Thyroid gland (tissue), 4 donors: ENCODE data around the gene DOCK9. TPM values are rescaled to one million over a fixed set of nuclear protein-coding genes. Genes with fewer than 3 reads are reported as not detected.

Source experiments
- DNase-seq, 2 donors: peaks; one replicate each; pipeline ENCODE4 v3.0.0-alpha.2; 2019
- H3K27ac ChIP-seq, 3 donors: fragments of 200-600 bp; sonication (generic); 1 replicate in 2 of 3; 2 replicates in 1 of 3; pipeline ENCODE4 v1.5.1; 2016 to 2019; ENCODE audit warnings: mild to moderate bottlenecking in 1 of 3, moderate library complexity in 1 of 3
- H3K27me3 ChIP-seq: fragments of 200-600 bp; sonication (generic); one replicate; pipeline ENCODE4 v1.5.1; 2019
- H3K36me3 ChIP-seq, 2 donors: fragments of 200-600 bp; sonication (generic); one replicate each; pipeline ENCODE4 v1.5.1; 2016 to 2019
- H3K4me1 ChIP-seq, 2 donors: fragments of 200-600 bp; sonication (generic); one replicate each; pipeline ENCODE4 v1.5.1; 2017 to 2019
- H3K4me3 ChIP-seq, 3 donors: fragments of 200-600 bp; sonication (generic); replicated peaks in 1 of 3; 1 replicate in 2 of 3; 2 replicates in 1 of 3; pipeline ENCODE4 v1.5.1; 2016; ENCODE audit warnings: mild to moderate bottlenecking in 1 of 3
- H3K9me3 ChIP-seq: fragments of 200-600 bp; sonication (generic); one replicate; pipeline ENCODE4 v1.5.1; 2017
- POLR2A ChIP-seq, 2 donors: fragments of 450-650 bp; IDR thresholded peaks; one replicate each; pipeline ENCODE4 v1.6.1; 2017; ENCODE audit warnings: antibody characterized with exemption in 2 of 2, mild to moderate bottlenecking in 2 of 2, moderate library complexity in 1 of 2
- WGBS, 2 donors: methylation state at CpG; one replicate each; pipeline ENCODE4 v1.1.5; 2017; 5-methylcytosine and 5-hydroxymethylcytosine counted together
- intact Hi-C: fragments of 100-400 bp; cut with DNase I; formaldehyde crosslinking; loops from one replicate; pipeline ENCODE4 v1.15.1; 2023
- total RNA-seq, 4 donors: library from RNA; depleted of rRNA; stranded (reverse); fragments of >200 nt; gene quantifications; one replicate each; pipeline ENCODE4 v1.2.3, GENCODE V29; 2016
- TF ChIP-seq, protein P1 (sequence below), 6 experiments: fragments of 200-600 bp in 3 of 6; fragments of 450-650 bp in 3 of 6; sonication (generic) in 3 of 6; IDR thresholded peaks; one replicate each; pipeline ENCODE4 v1.5.1; 2016 to 2019; ENCODE audit warnings: antibody characterized with exemption in 6 of 6, mild to moderate bottlenecking in 2 of 6, inconsistent platforms in 1 of 6, moderate library complexity in 1 of 6

The DOCK9 gene
- total RNA-seq, 4 donors from 2014 or later, result 126 to 240 (median 160) TPM

DNA sequence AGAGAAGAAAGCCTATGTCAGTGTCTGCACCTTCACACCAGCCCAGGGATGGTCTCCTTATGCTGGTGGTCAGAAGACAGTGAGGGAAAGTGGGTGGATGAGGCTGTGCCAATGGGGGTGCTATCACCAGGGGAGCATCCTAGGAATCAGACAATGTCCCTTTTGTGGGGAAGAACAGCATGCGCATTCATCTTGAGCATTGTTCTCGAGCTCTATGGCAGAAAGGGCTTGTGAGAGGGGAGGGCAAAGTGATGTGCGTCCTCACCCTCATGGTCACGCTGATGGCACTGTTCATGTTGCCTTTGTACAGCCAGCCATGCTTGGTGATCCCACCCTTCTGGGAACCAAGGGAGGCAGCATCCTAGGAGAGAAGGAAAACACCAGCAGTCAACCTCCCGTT is 56.1 kb downstream of the DOCK9 start:
- no peak for TF ChIP-seq POLR2A (IDR thresholded peaks at IDR 0.05)
- TF ChIP-seq, protein P1, sequence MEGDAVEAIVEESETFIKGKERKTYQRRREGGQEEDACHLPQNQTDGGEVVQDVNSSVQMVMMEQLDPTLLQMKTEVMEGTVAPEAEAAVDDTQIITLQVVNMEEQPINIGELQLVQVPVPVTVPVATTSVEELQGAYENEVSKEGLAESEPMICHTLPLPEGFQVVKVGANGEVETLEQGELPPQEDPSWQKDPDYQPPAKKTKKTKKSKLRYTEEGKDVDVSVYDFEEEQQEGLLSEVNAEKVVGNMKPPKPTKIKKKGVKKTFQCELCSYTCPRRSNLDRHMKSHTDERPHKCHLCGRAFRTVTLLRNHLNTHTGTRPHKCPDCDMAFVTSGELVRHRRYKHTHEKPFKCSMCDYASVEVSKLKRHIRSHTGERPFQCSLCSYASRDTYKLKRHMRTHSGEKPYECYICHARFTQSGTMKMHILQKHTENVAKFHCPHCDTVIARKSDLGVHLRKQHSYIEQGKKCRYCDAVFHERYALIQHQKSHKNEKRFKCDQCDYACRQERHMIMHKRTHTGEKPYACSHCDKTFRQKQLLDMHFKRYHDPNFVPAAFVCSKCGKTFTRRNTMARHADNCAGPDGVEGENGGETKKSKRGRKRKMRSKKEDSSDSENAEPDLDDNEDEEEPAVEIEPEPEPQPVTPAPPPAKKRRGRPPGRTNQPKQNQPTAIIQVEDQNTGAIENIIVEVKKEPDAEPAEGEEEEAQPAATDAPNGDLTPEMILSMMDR (IDR thresholded peaks at IDR 0.05), result no peak
- intact Hi-C loops, result loop anchor here (10.0 kb wide), 1 partner anchor 113 kb away; no protein-coding TSS in a partner anchor
- 96 to 98% methylated on average over 5 of the region's 5 CpGs for WGBS, 2 donors
- H3K27ac ChIP-seq, result peak overlapping the region in 1 of 3 donors; percentile 63
- H3K36me3 ChIP-seq, result peaks cover 0 to 7% of the 10 kb centered on the region in 2 donors
- H3K4me1 ChIP-seq, result peaks cover 32 to 36% of the 10 kb centered on the region in 2 donors
- H3K9me3 ChIP-seq, result no peaks in the 10 kb centered on the region
- DNase-seq, result no peak
- no peak overlapping the region for H3K4me3 ChIP-seq
- no peaks in the 10 kb centered on the region for H3K27me3 ChIP-seq

DNA sequence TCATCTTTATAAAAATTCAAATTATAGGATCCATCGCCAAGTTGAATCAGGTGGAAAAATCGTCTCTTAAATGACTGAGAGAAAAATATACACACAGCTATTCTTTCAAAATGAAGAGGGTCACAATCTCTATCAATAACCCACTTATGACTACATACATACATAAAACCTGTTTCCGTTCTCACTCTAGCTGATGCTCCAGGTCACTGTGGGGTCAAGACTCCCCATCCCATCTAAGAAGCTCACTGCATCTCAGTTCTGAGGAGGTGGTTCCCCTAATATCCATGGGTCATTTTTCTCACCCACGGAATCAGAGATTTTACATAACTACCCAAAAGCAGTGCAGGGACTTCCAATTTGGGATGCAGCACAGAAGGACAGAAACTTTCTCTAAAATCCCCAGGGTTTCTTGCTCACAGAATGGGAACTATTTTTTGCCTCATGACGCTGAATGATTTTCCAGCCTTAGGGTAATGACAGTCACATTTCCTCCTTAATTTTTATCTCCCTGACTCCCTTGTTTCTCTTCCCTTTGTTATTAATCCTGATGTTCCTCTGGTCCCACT is 56.8 kb downstream of the DOCK9 start:
- no peak for TF ChIP-seq POLR2A (IDR thresholded peaks at IDR 0.05)
- TF ChIP-seq, protein P1 (IDR thresholded peaks at IDR 0.05), result no peak
- H3K9me3 ChIP-seq, result no peaks in the 10 kb centered on the region
- peaks cover 0 to 7% of the 10 kb centered on the region in 2 donors for H3K36me3 ChIP-seq
- no peak for DNase-seq
- intact Hi-C loops, result loop anchor here (10.0 kb wide), 1 partner anchor 114 kb away; no protein-coding TSS in a partner anchor
- H3K27me3 ChIP-seq, result no peaks in the 10 kb centered on the region
- 93% methylated on average over 5 of the region's 5 CpGs for WGBS, 2 donors
- peaks cover 36 to 41% of the 10 kb centered on the region in 2 donors for H3K4me1 ChIP-seq
- H3K27ac ChIP-seq, result peak overlapping the region in 1 of 3 donors; percentile 63
- no peak overlapping the region for H3K4me3 ChIP-seq

DNA sequence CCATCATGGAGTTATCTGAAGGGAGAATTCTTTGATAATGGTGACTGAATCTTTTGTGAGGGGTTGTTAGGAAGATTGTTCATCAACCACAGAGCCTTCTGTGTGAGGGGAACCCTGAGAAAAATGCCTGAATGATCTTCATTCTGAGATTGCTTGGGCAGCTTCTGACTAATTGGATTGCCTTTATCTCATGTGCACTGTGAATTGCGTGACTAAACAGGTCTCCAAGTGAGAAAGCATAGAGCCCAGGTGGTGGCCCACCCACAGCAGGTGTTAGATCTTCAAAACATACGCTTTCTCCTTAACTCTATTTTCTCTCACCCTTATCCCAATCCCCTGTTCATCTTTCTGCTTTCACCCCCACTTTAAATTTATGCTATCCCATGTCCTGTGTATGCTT is 58.3 kb downstream of the DOCK9 start:
- no peaks in the 10 kb centered on the region for H3K9me3 ChIP-seq
- no peak for DNase-seq
- 97 to 98% methylated on average over 2 of the region's 2 CpGs for WGBS, 2 donors
- H3K36me3 ChIP-seq, result peaks cover 0 to 7% of the 10 kb centered on the region in 2 donors
- peaks cover 42 to 46% of the 10 kb centered on the region in 2 donors for H3K4me1 ChIP-seq
- H3K27me3 ChIP-seq, result no peaks in the 10 kb centered on the region
- intact Hi-C loops, result no loop called here
- H3K27ac ChIP-seq, result peak overlapping the region in 1 of 3 donors; percentile 31
- no peak overlapping the region for H3K4me3 ChIP-seq
- no peak for TF ChIP-seq POLR2A (IDR thresholded peaks at IDR 0.05)
- TF ChIP-seq, protein P1 (IDR thresholded peaks at IDR 0.05), result no peak

DNA sequence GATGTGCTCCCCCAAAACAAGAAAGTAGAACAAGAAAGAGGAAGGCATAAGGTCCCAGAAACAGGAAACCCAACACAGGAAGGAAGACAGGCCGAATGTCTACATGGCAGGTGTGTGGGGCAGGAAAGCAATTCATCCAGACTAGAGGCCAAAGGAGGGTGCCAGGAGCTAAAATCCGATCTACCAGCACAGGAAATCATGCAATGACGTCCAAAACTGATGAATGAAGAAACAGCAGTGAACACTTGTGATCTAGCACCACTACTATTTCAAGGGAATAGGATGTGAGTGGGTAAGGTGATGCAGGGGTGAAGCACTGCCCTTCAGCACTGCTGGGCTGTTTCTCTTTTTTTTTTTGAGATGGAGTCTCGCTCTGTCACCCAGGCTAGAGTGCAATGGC is 59.1 kb downstream of the DOCK9 start:
- DNase-seq, result no peak
- TF ChIP-seq, protein P1 (IDR thresholded peaks at IDR 0.05), result no peak
- Histone ChIP-seq H3K4me1 (peaks cover 42% of the 10 kb centered on the region in 2 donors), H3K27ac (no peak overlapping the region), H3K4me3 (no peak overlapping the region), H3K9me3 (no peaks in the 10 kb centered on the region), H3K36me3 (peaks cover 0 to 7% of the 10 kb centered on the region in 2 donors), H3K27me3 (no peaks in the 10 kb centered on the region)
- 74 to 84% methylated on average over 4 of the region's 4 CpGs for WGBS, 2 donors
- intact Hi-C loops, result no loop called here

DNA sequence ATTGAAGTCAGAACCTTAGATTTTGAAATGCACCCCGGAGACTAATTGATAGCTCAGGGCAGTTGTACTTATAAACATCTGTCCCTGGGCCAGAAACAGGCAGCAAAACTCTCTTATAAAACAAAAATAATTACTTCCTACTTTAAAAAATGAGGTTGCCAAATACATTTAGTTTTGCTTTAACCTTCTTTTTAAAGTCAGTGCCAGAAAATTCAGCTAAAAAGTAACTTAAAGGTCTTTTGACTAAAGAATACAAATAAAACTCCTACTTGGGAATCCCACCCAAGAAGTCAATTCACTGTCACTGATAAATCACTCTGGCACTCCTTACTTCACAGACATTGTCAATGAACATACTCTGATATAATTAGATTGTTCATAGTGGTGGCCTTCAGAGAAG is 60.7 kb downstream of the DOCK9 start:
- Histone ChIP-seq H3K9me3 (no peaks in the 10 kb centered on the region), H3K4me1 (peaks cover 27 to 29% of the 10 kb centered on the region in 2 donors), H3K4me3 (no peak overlapping the region), H3K36me3 (peaks cover 0 to 7% of the 10 kb centered on the region in 2 donors), H3K27me3 (no peaks in the 10 kb centered on the region), H3K27ac (peak overlapping the region; percentile 16 to 54 (median 49))
- DNase-seq, result no peak
- intact Hi-C loops, result no loop called here
- 36 to 50% methylated on average over 1 of the region's 1 CpG for WGBS, 2 donors
- no peak for TF ChIP-seq POLR2A (IDR thresholded peaks at IDR 0.05)
- TF ChIP-seq, protein P1 (IDR thresholded peaks at IDR 0.05), result no peak
